HL-60/S4 treated with retinoic acid at 250 ng/mL for 4 days and 3 days (cell line): ENCODE results near the gene PPP1R14C.
"Not testable (repeated sequence)": the region's sequence is repeated elsewhere in the genome, so short reads cannot be mapped to it uniquely, and the experiment has no call there.

Source experiments
- in situ Hi-C: fragments of 300-500 bp; cut with MboI; formaldehyde crosslinking; loops from 2 replicates; pipeline ENCODE4 v1.7.0; 2022; ENCODE audit warnings: low sequenced_read_pairs

Gene PPP1R14C

DNA sequence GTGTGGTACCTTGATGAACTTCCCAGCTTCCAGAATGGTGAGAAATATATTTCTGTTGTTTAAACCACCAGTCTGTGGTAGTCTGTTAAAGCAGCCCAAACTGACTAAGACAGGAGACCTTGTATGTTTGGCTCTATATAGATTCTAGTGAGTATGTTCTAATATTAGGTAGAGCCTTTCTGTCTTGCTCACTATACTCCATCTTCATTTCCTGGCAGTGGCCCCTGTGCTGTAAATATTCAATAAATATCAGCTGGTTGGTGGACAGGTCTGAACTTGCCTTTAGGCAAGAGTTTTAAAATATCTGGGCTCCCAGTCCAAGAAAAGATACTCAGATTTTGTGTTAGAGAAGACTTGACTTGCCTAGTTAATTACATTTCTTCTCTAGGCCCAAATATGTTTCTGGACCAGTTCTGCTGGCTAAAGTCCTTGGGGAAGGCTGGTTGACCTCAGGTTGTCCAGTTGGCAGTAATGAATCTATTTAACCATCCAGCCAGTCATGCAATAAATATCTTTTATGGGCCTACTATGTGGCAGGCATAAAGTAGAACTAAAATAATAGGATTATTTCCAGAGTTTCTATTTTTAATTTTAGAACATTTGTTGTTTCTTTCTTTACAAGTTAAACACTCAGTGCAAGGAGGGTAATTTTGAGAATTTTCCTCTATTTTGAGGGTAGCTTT is 22.3 kb downstream of the PPP1R14C start:
- in situ Hi-C loops = no loop called here

GRCh38 chr6:150167479-150167873 is 24.6 kb downstream of the PPP1R14C start:
- in situ Hi-C loops = no loop called here

- in situ Hi-C loops = no loop called here
Measured at GRCh38 chr6:150169181-150169580, 26.3 kb downstream of the PPP1R14C start.

DNA sequence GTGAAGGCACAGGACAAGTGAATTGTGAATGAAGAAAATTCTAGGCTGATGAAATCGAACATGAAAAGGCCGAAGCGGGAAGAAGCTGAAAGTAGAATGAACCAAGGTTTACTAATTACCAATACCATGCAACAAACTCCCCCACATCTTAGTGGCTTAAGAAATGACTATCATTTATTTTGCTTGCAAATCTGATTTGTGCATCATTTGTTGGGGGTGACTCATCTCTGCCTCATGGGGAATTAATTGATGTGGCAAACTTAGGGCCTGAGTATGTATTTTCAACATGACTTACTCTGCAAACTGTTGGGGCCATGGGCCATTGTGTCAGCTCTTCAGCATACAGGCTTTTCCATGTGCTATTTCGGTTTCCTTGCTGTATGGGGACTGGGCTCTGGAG is 26.8 kb downstream of the PPP1R14C start:
- in situ Hi-C loops = no loop called here

GRCh38 chr6:150172929-150173328 is 30.1 kb downstream of the PPP1R14C start:
- in situ Hi-C loops = no loop called here

DNA sequence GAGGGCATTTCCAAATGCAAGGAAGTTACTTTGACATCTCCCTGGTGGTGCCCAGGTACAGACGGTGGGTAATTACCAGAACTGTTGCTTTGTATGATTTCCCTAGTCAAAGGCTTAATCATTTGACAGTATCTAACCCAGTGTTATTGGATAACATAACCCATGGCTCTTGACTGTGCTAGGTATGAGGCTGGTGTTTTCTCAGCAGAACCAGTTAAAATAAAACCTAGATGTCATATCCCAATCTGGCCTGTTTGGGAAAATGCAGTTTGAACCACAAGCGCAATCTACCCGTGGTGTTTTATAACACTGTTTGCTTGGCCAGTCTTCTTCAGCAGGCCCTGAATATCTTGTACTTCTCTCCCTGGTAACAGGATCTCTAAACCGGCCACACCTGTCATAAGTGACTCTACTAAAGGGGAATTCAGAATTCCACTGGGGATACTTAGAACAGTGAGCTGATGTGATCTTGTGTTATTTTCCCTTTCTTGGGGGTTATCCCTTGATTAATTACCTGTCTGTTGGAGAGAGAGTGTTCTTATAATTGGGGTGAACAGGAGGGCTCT is 32.8 kb downstream of the PPP1R14C start:
- in situ Hi-C loops = no loop called here

GRCh38 chr6:150176152-150176551 is 33.3 kb downstream of the PPP1R14C start:
- in situ Hi-C loops = no loop called here

- in situ Hi-C loops = no loop called here
Measured at GRCh38 chr6:150176659-150177058, 33.8 kb downstream of the PPP1R14C start.

GRCh38 chr6:150177259-150177951 is 34.6 kb downstream of the PPP1R14C start:
- in situ Hi-C loops = no loop called here

DNA sequence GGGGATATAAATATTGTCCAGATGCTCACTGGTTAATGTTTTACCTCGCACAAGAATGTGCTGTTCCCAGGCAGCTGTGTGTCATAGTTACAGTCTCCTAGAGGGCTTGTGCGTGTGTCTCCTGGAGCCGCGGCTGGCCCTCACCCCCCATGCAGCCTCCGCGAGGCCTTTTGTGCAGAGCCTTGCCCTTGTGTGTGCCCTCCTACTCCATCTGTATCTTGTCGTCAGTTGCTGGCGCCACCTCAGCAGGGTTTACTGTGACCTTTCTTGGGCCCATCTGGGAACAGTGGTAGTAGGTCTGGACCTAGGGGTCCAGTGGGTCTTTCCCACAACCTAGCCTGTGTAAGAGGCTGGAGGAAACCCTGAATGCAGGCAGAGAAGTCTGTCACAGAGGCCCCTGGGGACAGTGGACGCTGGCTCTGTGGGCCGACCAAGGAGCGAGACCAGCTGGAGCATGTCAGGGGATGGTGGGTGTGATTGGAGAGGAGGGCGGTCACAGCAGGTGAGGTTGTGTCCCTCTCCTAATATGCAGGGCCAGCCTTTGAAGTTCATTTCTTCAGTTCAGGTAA is 35.2 kb downstream of the PPP1R14C start:
- in situ Hi-C loops = no loop called here

DNA sequence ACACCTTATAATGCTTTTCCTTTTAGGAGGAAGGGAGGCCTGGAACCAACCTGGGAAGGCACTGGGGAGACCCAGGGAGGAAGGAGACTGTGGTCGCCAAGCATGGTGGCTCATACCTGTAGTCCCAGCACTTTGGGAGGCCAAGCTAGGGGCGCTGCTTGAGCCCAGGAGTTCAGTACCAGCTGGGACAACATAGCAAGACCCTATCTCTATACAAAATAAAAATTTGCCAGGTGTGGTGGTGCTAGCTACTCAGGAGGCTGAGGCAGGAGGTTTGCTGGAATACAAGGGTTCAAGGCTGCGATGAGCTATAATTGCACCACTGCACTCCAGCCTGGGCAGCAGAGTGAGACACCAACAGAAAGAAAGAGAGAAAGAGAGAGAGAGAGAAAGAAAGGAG is 36.2 kb downstream of the PPP1R14C start:
- in situ Hi-C loops = no loop called here

DNA sequence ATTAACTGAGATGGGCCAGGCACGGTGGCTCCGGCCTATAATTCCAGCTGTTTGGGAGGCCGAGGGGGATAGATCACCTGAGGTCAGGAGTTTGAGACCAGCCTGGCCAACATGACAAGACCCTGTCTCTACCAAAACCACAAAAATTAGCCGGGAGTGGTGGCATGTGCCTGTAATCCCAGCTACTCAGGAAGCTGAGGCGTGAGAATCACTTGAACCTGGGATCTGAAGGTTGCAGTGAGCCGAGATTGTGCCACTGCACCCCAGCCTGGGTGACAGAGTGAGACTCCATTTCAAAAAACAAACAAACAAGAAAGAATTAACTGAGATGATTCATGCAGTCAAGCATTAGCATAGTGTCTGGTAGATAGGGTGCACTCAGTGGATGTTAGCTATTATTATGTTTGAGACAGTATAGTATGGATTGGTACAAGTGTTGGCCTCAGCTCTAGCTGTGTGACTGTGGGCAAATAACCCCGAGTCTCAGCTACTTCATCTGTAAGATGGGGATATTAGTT is 37.1 kb downstream of the PPP1R14C start:
- in situ Hi-C loops = not testable (repeated sequence)

GRCh38 chr6:150180517-150180916 is 37.7 kb downstream of the PPP1R14C start:
- in situ Hi-C loops = no loop called here

GRCh38 chr6:150182460-150183078 is 39.7 kb downstream of the PPP1R14C start:
- in situ Hi-C loops = no loop called here

DNA sequence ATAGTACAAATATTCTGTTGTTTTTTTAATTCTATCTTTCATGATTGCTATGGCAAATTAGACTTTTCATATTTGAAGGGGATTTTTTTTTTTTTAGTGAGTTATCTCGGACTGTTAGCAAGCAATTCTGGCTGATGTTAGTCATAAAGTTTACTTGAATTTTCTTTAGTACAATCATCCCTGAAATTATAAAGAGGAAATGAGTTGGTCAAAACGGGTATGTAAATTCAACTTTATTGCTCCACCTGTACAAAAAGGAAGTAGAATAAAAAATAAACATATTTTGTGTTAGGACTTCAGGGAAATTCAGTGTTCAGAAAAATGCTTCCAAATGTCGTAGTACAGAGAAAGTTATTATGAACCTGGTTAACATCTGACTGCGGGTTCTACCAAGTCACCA is 40.3 kb downstream of the PPP1R14C start:
- in situ Hi-C loops = no loop called here

- in situ Hi-C loops = no loop called here
Measured at GRCh38 chr6:150183966-150184365, 41.1 kb downstream of the PPP1R14C start.

- in situ Hi-C loops = no loop called here
Measured at GRCh38 chr6:150184850-150185731, 42.2 kb downstream of the PPP1R14C start.

DNA sequence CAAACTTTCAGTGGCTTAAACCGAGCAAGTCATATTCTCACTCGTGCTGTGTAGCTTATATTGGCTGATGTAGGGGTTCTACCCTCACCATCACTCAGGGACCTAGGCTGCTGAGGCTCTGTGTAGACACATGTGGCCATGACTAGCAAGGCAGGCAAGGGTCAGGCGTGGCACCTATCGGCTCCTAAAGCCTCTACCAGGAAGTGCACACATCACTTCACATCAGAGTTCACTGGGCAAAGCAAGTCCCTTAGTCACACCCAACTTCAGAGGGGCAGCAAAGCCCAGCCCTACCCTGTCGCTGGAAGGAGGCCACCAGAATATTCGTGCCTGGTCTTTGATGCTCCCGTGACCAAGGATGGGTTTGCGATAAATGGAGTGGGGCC is 42.9 kb downstream of the PPP1R14C start:
- in situ Hi-C loops = no loop called here

GRCh38 chr6:150186129-150186898 is 43.5 kb downstream of the PPP1R14C start:
- in situ Hi-C loops = no loop called here

- in situ Hi-C loops = not testable (repeated sequence)
Measured at GRCh38 chr6:150187433-150187832, 44.6 kb downstream of the PPP1R14C start.
